ENCODE results near the gene PHF13. TPM values are rescaled to one million over a fixed set of nuclear protein-coding genes. Genes with fewer than 3 reads are reported as not detected.
A peak's percentile ranks its signal among the peaks of the same experiment; 100 is the strongest.

PHF13 gene
- 10 to 100 TPM; 11.6 to 13.8 TPM for total RNA-seq
- long read RNA-seq, donor 1, transcript PHF13-201 (4 exons, 3,681 nt) = major isoform, 9 of 12 reads
- long read RNA-seq, donor 1, partial matches to known transcripts = 2 of 12 reads
- long read RNA-seq, donor 1, other reads (novel, unspliced or antisense) = 1 of 12 reads
- long read RNA-seq, donor 2, transcript PHF13-201 (4 exons, 3,681 nt) = major isoform, 5 of 8 reads
- long read RNA-seq, donor 2, partial matches to known transcripts = 1 of 8 reads
- long read RNA-seq, donor 2, other reads (novel, unspliced or antisense) = 2 of 8 reads

- peak; percentile 100 for DNase-seq (ENCODE audit: low spot score)
- intact Hi-C loops (cut with DNase I) = no loop called here
Observed at GRCh38 chr1:6613361-6614018, at the start of gene PHF13. Gene PHF13 (plus strand): TSS chr1:6613731. CDS start chr1:6614067, 336 bp downstream.

- DNase-seq (ENCODE audit: low spot score) = no peak
- intact Hi-C loops (cut with DNase I) = loop anchor here in 1 of 2 donors (5.0 kb wide), 1 partner anchor 203 kb away; no protein-coding TSS in a partner anchor
Observed at GRCh38 chr1:6569033-6569432, 44.5 kb upstream of the PHF13 start.

- DNase-seq (ENCODE audit: low spot score) = no peak
- intact Hi-C loops (cut with DNase I) = no loop called here
Observed at GRCh38 chr1:6570100-6570499, 43.4 kb upstream of the PHF13 start.

GRCh38 chr1:6570987-6571386 lies 42.5 kb upstream of the PHF13 start:
- no peak for DNase-seq (ENCODE audit: low spot score)
- intact Hi-C loops (cut with DNase I) = no loop called here

- DNase-seq (ENCODE audit: low spot score) = no peak
- intact Hi-C loops (cut with DNase I) = no loop called here
Observed at GRCh38 chr1:6572653-6573383, 40.7 kb upstream of the PHF13 start.

- intact Hi-C loops (cut with DNase I) = no loop called here
- no peak for DNase-seq (ENCODE audit: low spot score)
Observed at GRCh38 chr1:6574025-6574620, 39.4 kb upstream of the PHF13 start.

GRCh38 chr1:6574818-6575217 lies 38.7 kb upstream of the PHF13 start:
- intact Hi-C loops (cut with DNase I) = no loop called here
- no peak for DNase-seq (ENCODE audit: low spot score)

- intact Hi-C loops (cut with DNase I) = no loop called here
Observed at GRCh38 chr1:6577831-6578525, 35.6 kb upstream of the PHF13 start.

GRCh38 chr1:6578624-6579373 lies 34.7 kb upstream of the PHF13 start:
- no peak for DNase-seq (ENCODE audit: low spot score)
- intact Hi-C loops (cut with DNase I) = no loop called here

More at GRCh38 chr1:6577831-6578525, 35.6 kb upstream of the PHF13 start:
- DNase-seq (ENCODE audit: low spot score) = no peak

GRCh38 chr1:6579374-6580118 lies 34.0 kb upstream of the PHF13 start, which contains the start of gene ZBTB48:
Gene ZBTB48 (plus strand): TSS chr1:6579994. CDS start chr1:6580610, 616 bp downstream.
- DNase-seq (ENCODE audit: low spot score) = peak; percentile 100
- intact Hi-C loops (cut with DNase I) = no loop called here

GRCh38 chr1:6580119-6580592 lies 33.4 kb upstream of the PHF13 start:
- no peak for DNase-seq (ENCODE audit: low spot score)
- intact Hi-C loops (cut with DNase I) = no loop called here

- intact Hi-C loops (cut with DNase I) = no loop called here
- no peak for DNase-seq (ENCODE audit: low spot score)
Observed at GRCh38 chr1:6580593-6581409, 32.7 kb upstream of the PHF13 start.

GRCh38 chr1:6581561-6582305 lies 31.8 kb upstream of the PHF13 start:
- DNase-seq (ENCODE audit: low spot score) = no peak
- intact Hi-C loops (cut with DNase I) = no loop called here

- intact Hi-C loops (cut with DNase I) = no loop called here
- no peak for DNase-seq (ENCODE audit: low spot score)
Observed at GRCh38 chr1:6582370-6582769, 31.2 kb upstream of the PHF13 start.

- intact Hi-C loops (cut with DNase I) = no loop called here
Observed at GRCh38 chr1:6584126-6585080, 29.1 kb upstream of the PHF13 start.

More at GRCh38 chr1:6584126-6585080, 29.1 kb upstream of the PHF13 start:
- no peak for DNase-seq (ENCODE audit: low spot score)
